GM10248 (cell line): Measurements from ENCODE around the gene ALDH18A1.

Experiments
- CTCF ChIA-PET: fragments of 300-600 bp; sonication (Branson Sonifier 250); formaldehyde crosslinking; extraction: SDS; loops from one replicate; lab custom pipeline; 2021; ENCODE audit warnings: antibody characterized with exemption; lab: Yijun Ruan, JAX
- POLR2A ChIA-PET: fragments of 350-650 bp; sonication (Branson Sonifier 250); formaldehyde crosslinking; extraction: SDS; loops from one replicate; lab custom pipeline; 2020; ENCODE audit warnings: antibody characterized with exemption; lab: Yijun Ruan, JAX
- DNase-seq: peaks from one replicate; pipeline ENCODE4 v3.0.0; 2012; ENCODE audit errors: extremely low spot score
- CTCF ChIP-seq: IDR thresholded peaks from 2 replicates; pipeline ENCODE4 v1.5.1; 2012; ENCODE audit warnings: mild to moderate bottlenecking, low read depth; ENCODE audit errors: extremely low read depth, missing control alignments, control extremely low read depth

Gene ALDH18A1

GRCh38 chr10:95618101-95618500 is 38.4 kb downstream of the ALDH18A1 start:
- ChIA-PET CTCF (interaction anchor here (1.4 kb wide), 1 partner anchor 17 kb away, joined by 3 read pairs; no protein-coding TSS in a partner anchor), POLR2A (no interaction called here)
- no peak for TF ChIP-seq CTCF
- no peak for DNase-seq

- no peak for TF ChIP-seq CTCF
- CTCF ChIA-PET = interaction anchor here (1.0 kb wide), 1 partner anchor 187 kb away, joined by 4 read pairs; no protein-coding TSS in a partner anchor
- POLR2A ChIA-PET = no interaction called here
- DNase-seq = no peak
Observed at GRCh38 chr10:95616446-95616845, 40.1 kb downstream of the ALDH18A1 start.

- no peak for DNase-seq
- ChIA-PET CTCF (interaction anchor here (0.9 to 2.1 kb wide), 5 partner anchors 9 to 23 kb away, joined by 3 to 6 read pairs (median 3); no protein-coding TSS in a partner anchor), POLR2A (no interaction called here)
- no peak for TF ChIP-seq CTCF
Observed at GRCh38 chr10:95613330-95613729, 43.2 kb downstream of the ALDH18A1 start.

GRCh38 chr10:95610727-95611126 is 45.8 kb downstream of the ALDH18A1 start:
- POLR2A ChIA-PET = no interaction called here
- CTCF ChIA-PET = interaction anchor here (1.1 to 1.8 kb wide), 2 partner anchors 9 to 11 kb away, joined by 3 to 7 read pairs; no protein-coding TSS in a partner anchor

GRCh38 chr10:95606922-95607321 is 49.6 kb downstream of the ALDH18A1 start:
- no peak for TF ChIP-seq CTCF
- ChIA-PET POLR2A (no interaction called here), CTCF (interaction anchor here (1.3 to 11.0 kb wide), 4 partner anchors 9 to 232 kb away, joined by 3 to 170 read pairs (median 52); no protein-coding TSS in a partner anchor)
- no peak for DNase-seq

More at GRCh38 chr10:95610727-95611126, 45.8 kb downstream of the ALDH18A1 start:
- TF ChIP-seq CTCF = no peak
- no peak for DNase-seq

GRCh38 chr10:95605163-95605562 is 51.3 kb downstream of the ALDH18A1 start:
- ChIA-PET POLR2A (no interaction called here), CTCF (interaction anchor here (1.2 to 11.0 kb wide), 8 partner anchors 11 to 359 kb away, joined by 3 to 170 read pairs (median 18); no protein-coding TSS in a partner anchor)
- no peak for DNase-seq
- no peak for TF ChIP-seq CTCF
